H9 (cell line): ENCODE measurements around the gene MVD. TPM values are rescaled to one million over a fixed set of nuclear protein-coding genes. Genes with fewer than 3 reads are reported as not detected.

Source experiments
- DNase-seq: peaks from one replicate; pipeline ENCODE4 v3.0.0-alpha.2; 2017
- H2AFZ ChIP-seq: one replicate; pipeline ENCODE4 v1.6.1; 2013; ENCODE audit warnings: mild to moderate bottlenecking, low read length, control low read depth, moderate library complexity
- H2AK5ac ChIP-seq: 2 replicates; pipeline ENCODE4 v1.6.1; 2013; ENCODE audit warnings: low read length, control low read depth, mixed read lengths; ENCODE audit not compliant: insufficient read length
- H2BK120ac ChIP-seq: one replicate; pipeline ENCODE4 v1.6.1; 2013; ENCODE audit warnings: low read depth, mild to moderate bottlenecking, low read length, control low read depth, inconsistent platforms; ENCODE audit not compliant: poor library complexity, severe bottlenecking
- H2BK12ac ChIP-seq: 2 replicates; pipeline ENCODE4 v1.6.1; 2013; ENCODE audit warnings: low read length, control low read depth, mixed read lengths, low read depth; ENCODE audit not compliant: insufficient read length
- H2BK15ac ChIP-seq: 2 replicates; pipeline ENCODE4 v1.6.1; 2013; ENCODE audit warnings: low read depth, low read length, control low read depth
- H2BK20ac ChIP-seq: one replicate; pipeline ENCODE4 v1.6.1; 2013; ENCODE audit warnings: low read depth, mild to moderate bottlenecking, low read length, control low read depth, inconsistent platforms; ENCODE audit not compliant: poor library complexity, severe bottlenecking
- H2BK5ac ChIP-seq: 2 replicates; pipeline ENCODE4 v1.6.1; 2013; ENCODE audit warnings: low read length, control low read depth, mixed read lengths; ENCODE audit not compliant: insufficient read length
- H3K14ac ChIP-seq: 2 replicates; pipeline ENCODE4 v1.6.1; 2013; ENCODE audit warnings: low read length, control low read depth; ENCODE audit not compliant: insufficient read depth
- H3K18ac ChIP-seq: 2 replicates; pipeline ENCODE4 v1.6.1; 2013; ENCODE audit warnings: low read depth, mild to moderate bottlenecking, mixed read lengths, low read length, control low read depth; ENCODE audit not compliant: insufficient read length
- H3K23ac ChIP-seq: 2 replicates; pipeline ENCODE4 v1.6.1; 2013; ENCODE audit warnings: low read length, control low read depth, mixed read lengths, low read depth; ENCODE audit not compliant: insufficient read length
- H3K23me2 ChIP-seq: 2 replicates; pipeline ENCODE4 v1.6.1; 2013; ENCODE audit warnings: low read depth, mild to moderate bottlenecking, mixed read lengths, low read length, control low read depth; ENCODE audit not compliant: insufficient read length, poor library complexity, severe bottlenecking
- H3K27ac ChIP-seq: 2 replicates; pipeline ENCODE4 v1.5.1; 2013; ENCODE audit warnings: low read length, control low read depth, mixed read lengths, low read depth; ENCODE audit not compliant: insufficient read length
- H3K27me3 ChIP-seq: 2 replicates; pipeline ENCODE4 v1.6.1; 2013; ENCODE audit warnings: low read length, control low read depth, inconsistent platforms; ENCODE audit not compliant: insufficient read depth
- H3K4ac ChIP-seq: 2 replicates; pipeline ENCODE4 v1.6.1; 2013; ENCODE audit warnings: low read depth, mild to moderate bottlenecking, control low read depth, inconsistent platforms, low read length, moderate library complexity
- H3K4me1 ChIP-seq: 2 replicates; pipeline ENCODE4 v1.6.1; 2013; ENCODE audit warnings: low read length, control low read depth, inconsistent platforms; ENCODE audit not compliant: insufficient read depth
- H3K4me2 ChIP-seq: 2 replicates; pipeline ENCODE4 v1.6.1; 2013; ENCODE audit warnings: low read length, control low read depth, mixed read lengths; ENCODE audit not compliant: insufficient read length, insufficient read depth
- H3K56ac ChIP-seq: 2 replicates; pipeline ENCODE4 v1.6.1; 2013; ENCODE audit warnings: low read depth, mild to moderate bottlenecking, mixed read lengths, low read length, control low read depth; ENCODE audit not compliant: insufficient read length
- H3K79me1 ChIP-seq: 2 replicates; pipeline ENCODE4 v1.6.1; 2013; ENCODE audit warnings: low read depth, mild to moderate bottlenecking, moderate library complexity, low read length, control low read depth, inconsistent platforms; ENCODE audit not compliant: insufficient read depth, poor library complexity, severe bottlenecking
- H3K79me2 ChIP-seq: 2 replicates; pipeline ENCODE4 v1.6.1; 2013; ENCODE audit warnings: low read length, control low read depth, inconsistent platforms; ENCODE audit not compliant: insufficient read depth
- H3K9ac ChIP-seq: 2 replicates; pipeline ENCODE4 v1.6.1; 2013; ENCODE audit warnings: low read length, control low read depth, mixed read lengths; ENCODE audit not compliant: insufficient read length; ENCODE audit errors: extremely low read depth
- H3K9me3 ChIP-seq: one replicate; pipeline ENCODE4 v1.6.1; 2013; ENCODE audit warnings: low read depth, low read length, inconsistent platforms; ENCODE audit not compliant: control insufficient read depth
- H3T11ph ChIP-seq: one replicate; pipeline ENCODE4 v1.6.1; 2013; ENCODE audit warnings: mild to moderate bottlenecking, low read length, control low read depth, inconsistent platforms
- H4K20me1 ChIP-seq: one replicate; pipeline ENCODE4 v1.6.1; 2013; ENCODE audit not compliant: control insufficient read depth, insufficient read length, insufficient read depth
- H4K5ac ChIP-seq: 2 replicates; pipeline ENCODE4 v1.6.1; 2013; ENCODE audit warnings: low read depth, mild to moderate bottlenecking, mixed read lengths, low read length, control low read depth; ENCODE audit not compliant: insufficient read length
- H4K8ac ChIP-seq: replicated peaks from 2 replicates; pipeline ENCODE4 v1.6.1; 2013; ENCODE audit warnings: low read length, control low read depth, mixed read lengths, low read depth; ENCODE audit not compliant: insufficient read length
- H4K91ac ChIP-seq: 2 replicates; pipeline ENCODE4 v1.6.1; 2013; ENCODE audit warnings: low read depth, mild to moderate bottlenecking, moderate library complexity, mixed read lengths, low read length, control low read depth; ENCODE audit not compliant: insufficient read length
- H3K27ac Mint-ChIP-seq, 3 experiments: 2 replicates in 2 of 3; 3 replicates in 1 of 3; pipeline ENCODE4 v1.8.0; 2020 to 2021; ENCODE audit warnings: mixed read lengths in 3 of 3, mild to moderate bottlenecking in 1 of 3, moderate library complexity in 1 of 3
- H3K27me3 Mint-ChIP-seq: 2 replicates; pipeline ENCODE4 v1.8.0; 2021; ENCODE audit warnings: low read depth, mild to moderate bottlenecking, moderate library complexity, mixed read lengths
- H3K36me3 Mint-ChIP-seq, 3 experiments: 2 replicates in 2 of 3; 3 replicates in 1 of 3; pipeline ENCODE4 v1.8.0; 2020 to 2021; ENCODE audit warnings: low read depth in 3 of 3, mixed read lengths in 3 of 3; ENCODE audit not compliant: insufficient read depth in 1 of 3
- H3K4me1 Mint-ChIP-seq, 2 experiments: 2 replicates each; pipeline ENCODE4 v1.8.0; 2020; ENCODE audit warnings: mixed read lengths in 2 of 2
- H3K4me3 Mint-ChIP-seq, 2 experiments: 2 replicates in 1 of 2; 3 replicates in 1 of 2; pipeline ENCODE4 v1.8.0; 2020 to 2021; ENCODE audit warnings: mild to moderate bottlenecking in 2 of 2, mixed read lengths in 2 of 2, moderate library complexity in 1 of 2
- H3K9me3 Mint-ChIP-seq, 2 experiments: 2 replicates in 1 of 2; 3 replicates in 1 of 2; pipeline ENCODE4 v1.8.0; 2020; ENCODE audit warnings: mild to moderate bottlenecking in 2 of 2, mixed read lengths in 2 of 2, moderate library complexity in 1 of 2
- CTCF ChIP-seq: fragments of 200-600 bp; sonication (generic); conservative IDR thresholded peaks from 3 replicates; pipeline ENCODE4 v1.8.0; 2021; ENCODE audit warnings: antibody characterized with exemption, mild to moderate bottlenecking
- WGBS: extraction: QIAGEN DNeasy Blood & Tissue Kit; methylation state at CpG from one replicate; pipeline ENCODE4 v1.1.7; 2013; ENCODE audit warnings: missing lambda C conversion rate, low lambda C conversion rate, mixed read lengths; ENCODE audit not compliant: insufficient read length; ENCODE audit errors: extremely low coverage; 5-methylcytosine and 5-hydroxymethylcytosine counted together
- total RNA-seq: library from RNA; stranded (reverse); gene quantifications from 2 replicates; pipeline ENCODE4 v1.2.1, GENCODE V29; 2021

The MVD gene
- total RNA-seq, 1 experiment from 2014 or later: 53.2 TPM

- peak overlapping the region; percentile 57 to 91; a peak in 4 of 5 replicates for H3K4me3 Mint-ChIP-seq
- H3K4me1 ChIP-seq: peaks cover 3% of the 10 kb centered on the region; the same call in 1 of the 2 replicates
- no peak overlapping the region for H3K56ac ChIP-seq
- H3K9me3 ChIP-seq: no peaks in the 10 kb centered on the region
- H3K23me2 ChIP-seq: peaks cover 11% of the 10 kb centered on the region
- no peaks in the 10 kb centered on the region for H3K27me3 ChIP-seq
- H3K27ac ChIP-seq: no peak overlapping the region
- H3T11ph ChIP-seq: no peak overlapping the region
- no peak overlapping the region for H2BK20ac ChIP-seq
- no peaks in the 10 kb centered on the region; the same call in 1 of the 2 replicates for H3K27me3 Mint-ChIP-seq
- no peak for DNase-seq
- H3K9me3 Mint-ChIP-seq: peaks cover 3% of the 10 kb centered on the region in 2 experiments; a peak in 2 of 5 replicates
- H4K91ac ChIP-seq: no peak overlapping the region
- H3K27ac Mint-ChIP-seq: peak overlapping the region in 2 of 3 experiments; percentile 51 to 52; a peak in 3 of 7 replicates
- H4K8ac ChIP-seq: no peak overlapping the region
- no peak overlapping the region for H2BK5ac ChIP-seq
- H3K14ac ChIP-seq: no peak overlapping the region
- H3K23ac ChIP-seq: no peak overlapping the region
- no peak overlapping the region for H2AFZ ChIP-seq
- peaks cover 14 to 21% of the 10 kb centered on the region in 2 experiments for H3K4me1 Mint-ChIP-seq
- no peak overlapping the region for H3K4ac ChIP-seq
- H4K5ac ChIP-seq: no peak overlapping the region
- H2AK5ac ChIP-seq: no peak overlapping the region
- no peaks in the 10 kb centered on the region for H4K20me1 ChIP-seq
- no peak overlapping the region for H2BK120ac ChIP-seq
- no peaks in the 10 kb centered on the region for H3K79me1 ChIP-seq
- H3K36me3 Mint-ChIP-seq: peaks cover 13 to 27% (median 17%) of the 10 kb centered on the region in 3 experiments
- no peak overlapping the region for H3K4me2 ChIP-seq
- no peak overlapping the region for H2BK12ac ChIP-seq
- H3K18ac ChIP-seq: no peak overlapping the region
- H3K9ac ChIP-seq: no peak overlapping the region
- H2BK15ac ChIP-seq: no peak overlapping the region
- peaks cover 9% of the 10 kb centered on the region; the same call in 1 of the 2 replicates for H3K79me2 ChIP-seq
- no peak for TF ChIP-seq CTCF
- no CpG with 5 or more reads among the region's 4 CpGs for WGBS
Observed at GRCh38 chr16:88665148-88665547, 2.3 kb upstream of the MVD start.
